ENCODE data around the gene KCNV2.

The KCNV2 gene

DNA sequence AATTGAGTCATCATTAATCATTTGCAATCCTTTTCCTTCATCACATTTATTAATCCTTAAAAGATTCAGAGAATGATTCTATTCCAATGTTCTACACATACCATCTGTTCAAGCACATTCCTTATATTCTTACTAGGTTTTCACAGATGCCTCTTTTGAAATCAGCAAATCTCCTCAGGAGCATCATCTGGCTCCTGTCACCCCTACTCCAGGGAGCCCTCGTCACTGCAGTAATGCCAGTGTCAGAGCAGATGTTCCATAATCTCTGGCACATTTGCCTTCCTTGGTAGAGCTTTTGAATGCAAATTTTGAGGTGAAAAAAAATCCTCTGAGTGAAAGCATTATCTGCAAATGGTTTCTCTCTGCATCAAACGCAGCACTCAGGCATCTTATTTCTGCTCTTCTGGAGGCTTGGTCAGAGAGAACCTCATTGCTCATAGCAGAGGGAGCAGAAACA lies 7.6 kb upstream of the KCNV2 start:
- no peaks in the 10 kb centered on the region for H3K9me3 ChIP-seq (ENCODE audit: low read depth, low read length)
- no peak overlapping the region for H3K27ac ChIP-seq
- no peak for TF ChIP-seq FOXP2 (optimal IDR thresholded peaks at IDR 0.05; ENCODE audit: control extremely low read depth, extremely low read length, insufficient read depth)
- TF ChIP-seq EZH2 (IDR thresholded peaks at IDR 0.05), result no peak
- TF ChIP-seq POLR2AphosphoS5 (IDR thresholded peaks at IDR 0.05; ENCODE audit: borderline replicate concordance, low read depth, low read length), result no peak
- no peak for DNase-seq (ENCODE audit: low read depth, low spot score)
- 0 out of 2 replicates have a peak, but pooled peaks cover 3% of the 10 kb centered on the region for H3K36me3 ChIP-seq (ENCODE audit: insufficient read depth, low read length)
- H3K4me3 ChIP-seq, result no peak overlapping the region
- no peak overlapping the region for H3K9ac ChIP-seq (ENCODE audit: insufficient read length)

DNA sequence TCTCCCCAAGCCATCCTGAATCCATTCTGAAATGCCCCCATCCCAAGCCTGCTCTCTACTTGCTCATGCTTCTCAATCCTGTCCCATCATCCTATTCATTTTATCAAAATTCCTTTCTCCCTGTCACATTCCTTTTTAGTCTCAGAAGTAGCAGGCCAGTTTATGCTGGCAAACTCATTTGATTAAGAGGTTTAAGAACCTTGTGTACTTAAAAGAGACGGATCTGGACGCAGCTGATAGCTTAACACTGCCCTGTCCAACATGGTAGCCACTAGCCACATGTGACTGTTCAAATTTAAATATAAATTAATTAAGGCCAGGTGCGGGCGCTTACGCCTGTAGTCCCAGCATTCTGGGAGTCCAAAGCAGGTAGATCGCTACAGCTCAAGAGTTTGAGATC lies 5.6 kb upstream of the KCNV2 start:
- H3K4me3 ChIP-seq, result no peak overlapping the region
- no peak for DNase-seq (ENCODE audit: low read depth, low spot score)
- TF ChIP-seq POLR2AphosphoS5 (IDR thresholded peaks at IDR 0.05; ENCODE audit: borderline replicate concordance, low read depth, low read length) (no peak), FOXP2 (optimal IDR thresholded peaks at IDR 0.05; ENCODE audit: control extremely low read depth, extremely low read length, insufficient read depth) (no peak), EZH2 (IDR thresholded peaks at IDR 0.05) (no peak)

DNA sequence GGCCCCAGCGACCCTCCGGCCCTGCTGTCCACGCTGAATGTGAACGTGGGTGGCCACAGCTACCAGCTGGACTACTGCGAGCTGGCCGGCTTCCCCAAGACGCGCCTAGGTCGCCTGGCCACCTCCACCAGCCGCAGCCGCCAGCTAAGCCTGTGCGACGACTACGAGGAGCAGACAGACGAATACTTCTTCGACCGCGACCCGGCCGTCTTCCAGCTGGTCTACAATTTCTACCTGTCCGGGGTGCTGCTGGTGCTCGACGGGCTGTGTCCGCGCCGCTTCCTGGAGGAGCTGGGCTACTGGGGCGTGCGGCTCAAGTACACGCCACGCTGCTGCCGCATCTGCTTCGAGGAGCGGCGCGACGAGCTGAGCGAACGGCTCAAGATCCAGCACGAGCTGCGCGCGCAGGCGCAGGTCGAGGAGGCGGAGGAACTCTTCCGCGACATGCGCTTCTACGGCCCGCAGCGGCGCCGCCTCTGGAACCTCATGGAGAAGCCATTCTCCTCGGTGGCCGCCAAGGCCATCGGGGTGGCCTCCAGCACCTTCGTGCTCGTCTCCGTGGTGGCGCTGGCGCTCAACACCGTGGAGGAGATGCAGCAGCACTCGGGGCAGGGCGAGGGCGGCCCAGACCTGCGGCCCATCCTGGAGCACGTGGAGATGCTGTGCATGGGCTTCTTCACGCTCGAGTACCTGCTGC lies 839 bp downstream of the KCNV2 start:
- TF ChIP-seq FOXP2 (optimal IDR thresholded peaks at IDR 0.05; ENCODE audit: control extremely low read depth, extremely low read length, insufficient read depth) (no peak), EZH2 (IDR thresholded peaks at IDR 0.05) (no peak), POLR2AphosphoS5 (IDR thresholded peaks at IDR 0.05; ENCODE audit: borderline replicate concordance, low read depth, low read length) (no peak)
- H3K4me3 ChIP-seq, result no peak overlapping the region
- peaks cover 7% of the 10 kb centered on the region; the same call in 1 of the 2 replicates for H3K36me3 ChIP-seq (ENCODE audit: insufficient read depth, low read length)
- no peak overlapping the region for H3K9ac ChIP-seq (ENCODE audit: insufficient read length)
- DNase-seq (ENCODE audit: low read depth, low spot score), result no peak
- H3K27ac ChIP-seq, result no peak overlapping the region
- H3K9me3 ChIP-seq (ENCODE audit: low read depth, low read length), result no peaks in the 10 kb centered on the region

More for the DNA sequence above, 5.6 kb upstream of the KCNV2 start:
- Histone ChIP-seq H3K9ac (ENCODE audit: insufficient read length) (no peak overlapping the region), H3K27ac (no peak overlapping the region), H3K36me3 (ENCODE audit: insufficient read depth, low read length) (0 out of 2 replicates have a peak, but pooled peaks cover 3% of the 10 kb centered on the region), H3K9me3 (ENCODE audit: low read depth, low read length) (no peaks in the 10 kb centered on the region)

DNA sequence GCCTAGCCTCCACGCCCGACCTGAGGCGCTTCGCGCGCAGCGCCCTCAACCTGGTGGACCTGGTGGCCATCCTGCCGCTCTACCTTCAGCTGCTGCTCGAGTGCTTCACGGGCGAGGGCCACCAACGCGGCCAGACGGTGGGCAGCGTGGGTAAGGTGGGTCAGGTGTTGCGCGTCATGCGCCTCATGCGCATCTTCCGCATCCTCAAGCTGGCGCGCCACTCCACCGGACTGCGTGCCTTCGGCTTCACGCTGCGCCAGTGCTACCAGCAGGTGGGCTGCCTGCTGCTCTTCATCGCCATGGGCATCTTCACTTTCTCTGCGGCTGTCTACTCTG lies 1.4 kb downstream of the KCNV2 start:
- H3K4me3 ChIP-seq, result no peak overlapping the region
- peaks cover 7% of the 10 kb centered on the region; the same call in 1 of the 2 replicates for H3K36me3 ChIP-seq (ENCODE audit: insufficient read depth, low read length)
- DNase-seq (ENCODE audit: low read depth, low spot score), result no peak
- no peak overlapping the region for H3K9ac ChIP-seq (ENCODE audit: insufficient read length)
- H3K9me3 ChIP-seq (ENCODE audit: low read depth, low read length), result no peaks in the 10 kb centered on the region
- TF ChIP-seq POLR2AphosphoS5 (IDR thresholded peaks at IDR 0.05; ENCODE audit: borderline replicate concordance, low read depth, low read length) (no peak), FOXP2 (optimal IDR thresholded peaks at IDR 0.05; ENCODE audit: control extremely low read depth, extremely low read length, insufficient read depth) (no peak), EZH2 (IDR thresholded peaks at IDR 0.05) (no peak)
- H3K27ac ChIP-seq, result no peak overlapping the region

GRCh38 chr9:2720179-2720654 lies 2.9 kb downstream of the KCNV2 start:
- H3K4me3 ChIP-seq, result no peak overlapping the region
- H3K36me3 ChIP-seq (ENCODE audit: insufficient read depth, low read length), result peaks cover 7% of the 10 kb centered on the region; the same call in 1 of the 2 replicates
- H3K9ac ChIP-seq (ENCODE audit: insufficient read length), result no peak overlapping the region
- no peak for TF ChIP-seq POLR2AphosphoS5 (IDR thresholded peaks at IDR 0.05; ENCODE audit: borderline replicate concordance, low read depth, low read length)
- no peak for TF ChIP-seq EZH2 (IDR thresholded peaks at IDR 0.05)
- TF ChIP-seq FOXP2 (optimal IDR thresholded peaks at IDR 0.05; ENCODE audit: control extremely low read depth, extremely low read length, insufficient read depth), result no peak
- H3K27ac ChIP-seq, result no peak overlapping the region
- no peaks in the 10 kb centered on the region for H3K9me3 ChIP-seq (ENCODE audit: low read depth, low read length)
- DNase-seq (ENCODE audit: low read depth, low spot score), result no peak

DNA sequence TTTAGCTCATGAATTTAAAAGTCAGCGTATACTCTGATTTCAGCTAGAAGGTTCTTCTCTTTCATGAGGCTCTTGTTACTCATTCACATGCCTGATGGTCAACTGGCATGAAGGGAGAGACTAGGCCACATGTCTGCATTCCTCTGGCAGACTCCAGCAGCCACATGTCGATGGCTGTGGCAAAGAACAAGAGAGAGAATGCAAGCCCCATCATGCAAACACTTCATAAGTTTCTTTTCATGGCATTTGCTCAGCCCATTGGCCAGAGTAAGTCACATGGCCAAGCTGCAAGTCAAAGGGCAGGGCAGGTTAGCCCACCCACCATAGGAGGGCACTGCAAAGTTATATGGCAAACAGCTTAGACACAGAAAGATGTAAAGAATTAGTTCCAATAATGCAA lies 5.4 kb downstream of the KCNV2 start:
- no peaks in the 10 kb centered on the region for H3K9me3 ChIP-seq (ENCODE audit: low read depth, low read length)
- DNase-seq (ENCODE audit: low read depth, low spot score), result no peak
- H3K27ac ChIP-seq, result peak overlapping the region; percentile 82
- TF ChIP-seq EZH2 (IDR thresholded peaks at IDR 0.05), result no peak
- no peak for TF ChIP-seq POLR2AphosphoS5 (IDR thresholded peaks at IDR 0.05; ENCODE audit: borderline replicate concordance, low read depth, low read length)
- TF ChIP-seq FOXP2 (optimal IDR thresholded peaks at IDR 0.05; ENCODE audit: control extremely low read depth, extremely low read length, insufficient read depth), result no peak
- no peak overlapping the region for H3K4me3 ChIP-seq
- no peak overlapping the region for H3K9ac ChIP-seq (ENCODE audit: insufficient read length)
- H3K36me3 ChIP-seq (ENCODE audit: insufficient read depth, low read length), result peaks cover 7% of the 10 kb centered on the region; the same call in 1 of the 2 replicates

- Histone ChIP-seq H3K9me3 (ENCODE audit: low read depth, low read length) (no peaks in the 10 kb centered on the region), H3K27ac (peak overlapping the region; percentile 82), H3K9ac (ENCODE audit: insufficient read length) (no peak overlapping the region), H3K4me3 (peak overlapping the region; percentile 45; the same call in 1 of the 2 replicates), H3K36me3 (ENCODE audit: insufficient read depth, low read length) (peaks cover 7% of the 10 kb centered on the region; the same call in 1 of the 2 replicates)
- TF ChIP-seq EZH2 (IDR thresholded peaks at IDR 0.05) (no peak), FOXP2 (optimal IDR thresholded peaks at IDR 0.05; ENCODE audit: control extremely low read depth, extremely low read length, insufficient read depth) (no peak), POLR2AphosphoS5 (IDR thresholded peaks at IDR 0.05; ENCODE audit: borderline replicate concordance, low read depth, low read length) (no peak)
- no peak for DNase-seq (ENCODE audit: low read depth, low spot score)
Observed at GRCh38 chr9:2723376-2724065, 6.2 kb downstream of the KCNV2 start.

GRCh38 chr9:2725126-2725525 lies 7.8 kb downstream of the KCNV2 start:
- Histone ChIP-seq H3K9me3 (ENCODE audit: low read depth, low read length) (no peaks in the 10 kb centered on the region), H3K36me3 (ENCODE audit: insufficient read depth, low read length) (0 out of 2 replicates have a peak, but pooled peaks cover under 1% of the 10 kb centered on the region)
- TF ChIP-seq FOXP2 (optimal IDR thresholded peaks at IDR 0.05; ENCODE audit: control extremely low read depth, extremely low read length, insufficient read depth), result no peak
- no peak for TF ChIP-seq EZH2 (IDR thresholded peaks at IDR 0.05)
- no peak for TF ChIP-seq POLR2AphosphoS5 (IDR thresholded peaks at IDR 0.05; ENCODE audit: borderline replicate concordance, low read depth, low read length)

More at GRCh38 chr9:2725126-2725525, 7.8 kb downstream of the KCNV2 start:
- no peak overlapping the region for H3K27ac ChIP-seq
- H3K4me3 ChIP-seq, result no peak overlapping the region
- no peak for DNase-seq (ENCODE audit: low read depth, low spot score)
- H3K9ac ChIP-seq (ENCODE audit: insufficient read length), result no peak overlapping the region

Data from SK-N-MC (cell line).